Endothelial cell of umbilical vein (primary cell): ENCODE results near the gene DEPDC5.

Source experiments
- CTCF ChIP-seq, 2 donors: IDR thresholded peaks; 1 replicate in 1 of 2; 2 replicates in 1 of 2; pipeline ENCODE4 v1.5.1; 2011; ENCODE audit warnings: low read length in 2 of 2, mild to moderate bottlenecking in 2 of 2, moderate library complexity in 2 of 2, control low read depth in 1 of 2, inconsistent platforms in 1 of 2, low read depth in 1 of 2; ENCODE audit not compliant: insufficient read depth in 1 of 2; ENCODE audit errors: extremely low read depth in 1 of 2
- EZH2 ChIP-seq: IDR thresholded peaks from 2 replicates; pipeline ENCODE4 v1.6.1; 2012; ENCODE audit warnings: borderline replicate concordance, low read depth, mild to moderate bottlenecking, moderate library complexity, low read length, inconsistent platforms; ENCODE audit not compliant: severe bottlenecking
- FOS ChIP-seq: IDR thresholded peaks from 2 replicates; pipeline ENCODE4 v1.6.1; 2011; ENCODE audit warnings: mild to moderate bottlenecking, low read length, moderate library complexity, borderline replicate concordance; ENCODE audit not compliant: insufficient read depth
- JUN ChIP-seq: IDR thresholded peaks from 2 replicates; pipeline ENCODE4 v1.6.1; 2011; ENCODE audit warnings: borderline replicate concordance, low read depth; ENCODE audit not compliant: insufficient read length, insufficient read depth
- MAX ChIP-seq: IDR thresholded peaks from 2 replicates; pipeline ENCODE4 v1.6.1; 2011; ENCODE audit not compliant: insufficient read depth, insufficient read length
- MYC ChIP-seq: IDR thresholded peaks from one replicate; pipeline ENCODE4 v1.6.1; 2011; ENCODE audit warnings: mild to moderate bottlenecking, low read depth, low read length
- POLR2A ChIP-seq: IDR thresholded peaks from 2 replicates; pipeline ENCODE4 v1.6.1; 2012; ENCODE audit warnings: low read depth, mild to moderate bottlenecking, control low read depth, low read length
- POLR2AphosphoS5 ChIP-seq: IDR thresholded peaks from 2 replicates; pipeline ENCODE4 v1.6.1; 2012; ENCODE audit warnings: low read depth, mild to moderate bottlenecking, control low read depth, low read length, moderate library complexity; ENCODE audit not compliant: insufficient read depth

GRCh38 chr22:31944700-31945442 is 191.1 kb downstream of the DEPDC5 start:
- TF ChIP-seq CTCF (IDR thresholded peaks at IDR 0.05; ENCODE audit: extremely low read depth in 1 of 2, insufficient read depth in 1 of 2, low read depth in 1 of 2, low read length in 2 of 2) (no peak), MAX (no peak), EZH2 (no peak), POLR2A (no peak), POLR2AphosphoS5 (peak; percentile 8), JUN (no peak), FOS (no peak), MYC (no peak)
